ENCODE results near the gene DAPK2.

DNA sequence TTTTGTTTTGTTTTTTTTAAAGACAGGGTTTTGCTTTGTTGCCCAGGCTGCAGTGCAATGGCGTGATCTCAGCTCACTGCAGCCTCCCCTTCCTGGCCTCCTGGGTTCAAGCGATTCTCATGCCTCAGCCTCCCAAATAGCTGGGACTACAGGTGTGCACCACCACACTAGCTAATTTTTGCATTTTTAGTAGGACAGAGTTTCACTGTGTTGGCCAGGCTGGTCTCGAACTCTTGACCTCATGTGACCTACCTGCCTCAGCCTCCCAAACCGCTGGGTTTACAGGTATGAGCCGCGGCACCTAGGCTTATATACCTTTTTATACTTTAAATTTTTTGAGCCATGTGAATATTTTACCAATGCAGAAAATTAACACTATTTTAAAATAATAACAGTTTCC, 155.7 kb downstream of the DAPK2 start:
- no peak for TF ChIP-seq CTCF (IDR thresholded peaks at IDR 0.05)
- TF ChIP-seq POLR2AphosphoS5 (IDR thresholded peaks at IDR 0.05) = no peak

Data from transverse colon (tissue), 4 donors.